Skeletal muscle cell (primary cell): ENCODE results near the gene TTC4.

Experiments
- DNase-seq: peaks from one replicate; pipeline ENCODE4 v3.0.0-alpha.2; 2010; ENCODE audit warnings: low read depth
- H3K4me3 ChIP-seq: 2 replicates; pipeline ENCODE4 v1.5.1; 2011; ENCODE audit warnings: low read depth, mild to moderate bottlenecking, control low read depth, low read length, moderate library complexity

Gene TTC4

GRCh38 chr1:54715493-54716298 is at the start of gene TTC4:
TTC4 (plus strand) TSS chr1:54715861; CDS start chr1:54715909, 48 bp downstream.
- DNase-seq, result peak; percentile 21

GRCh38 chr1:54666333-54666732 is 49.3 kb upstream of the TTC4 start:
- DNase-seq, result no peak
- H3K4me3 ChIP-seq, result no peak overlapping the region

More at GRCh38 chr1:54715493-54716298, at the start of gene TTC4:
- peak within 1 kb of the TSS; percentile 86 for H3K4me3 ChIP-seq

GRCh38 chr1:54667797-54668196 is 47.9 kb upstream of the TTC4 start:
- H3K4me3 ChIP-seq, result no peak overlapping the region
- no peak for DNase-seq

GRCh38 chr1:54668567-54668966 is 47.1 kb upstream of the TTC4 start:
- no peak for DNase-seq
- H3K4me3 ChIP-seq, result no peak overlapping the region

GRCh38 chr1:54671985-54672608 is 43.6 kb upstream of the TTC4 start:
- peak; percentile 9 for DNase-seq
- H3K4me3 ChIP-seq, result no peak overlapping the region

- DNase-seq, result no peak
- H3K4me3 ChIP-seq, result no peak overlapping the region
Measured at GRCh38 chr1:54678776-54679643, 36.7 kb upstream of the TTC4 start.

GRCh38 chr1:54679706-54680105 is 36.0 kb upstream of the TTC4 start:
- no peak overlapping the region for H3K4me3 ChIP-seq
- no peak for DNase-seq

GRCh38 chr1:54680387-54680786 is 35.3 kb upstream of the TTC4 start:
- no peak for DNase-seq
- no peak overlapping the region for H3K4me3 ChIP-seq

GRCh38 chr1:54681358-54681757 is 34.3 kb upstream of the TTC4 start:
- DNase-seq, result no peak
- H3K4me3 ChIP-seq, result no peak overlapping the region

- no peak for DNase-seq
- no peak overlapping the region for H3K4me3 ChIP-seq
Measured at GRCh38 chr1:54683453-54683852, 32.2 kb upstream of the TTC4 start.

GRCh38 chr1:54685335-54685905 is 30.2 kb upstream of the TTC4 start:
- no peak for DNase-seq
- no peak overlapping the region for H3K4me3 ChIP-seq

GRCh38 chr1:54686155-54686554 is 29.5 kb upstream of the TTC4 start:
- DNase-seq, result no peak

GRCh38 chr1:54694771-54695170 is 20.9 kb upstream of the TTC4 start:
- no peak overlapping the region for H3K4me3 ChIP-seq
- no peak for DNase-seq

More at GRCh38 chr1:54686155-54686554, 29.5 kb upstream of the TTC4 start:
- no peak overlapping the region for H3K4me3 ChIP-seq

- H3K4me3 ChIP-seq, result no peak overlapping the region
- DNase-seq, result no peak
Measured at GRCh38 chr1:54695221-54695620, 20.4 kb upstream of the TTC4 start.

- no peak overlapping the region for H3K4me3 ChIP-seq
- no peak for DNase-seq
Measured at GRCh38 chr1:54695764-54696163, 19.9 kb upstream of the TTC4 start.

GRCh38 chr1:54696262-54696661 is 19.4 kb upstream of the TTC4 start:
- no peak overlapping the region for H3K4me3 ChIP-seq
- no peak for DNase-seq

GRCh38 chr1:54697896-54698295 is 17.8 kb upstream of the TTC4 start:
- no peak for DNase-seq
- no peak overlapping the region for H3K4me3 ChIP-seq

GRCh38 chr1:54698346-54698745 is 17.3 kb upstream of the TTC4 start:
- no peak for DNase-seq
- H3K4me3 ChIP-seq, result no peak overlapping the region

- no peak overlapping the region for H3K4me3 ChIP-seq
- DNase-seq, result no peak
Measured at GRCh38 chr1:54699936-54700525, 15.6 kb upstream of the TTC4 start.
